ELF-1 (cell line): ENCODE data around the gene PRDM11.

ENCODE experiments used
- DNase-seq: peaks from one replicate; pipeline ENCODE4 v3.0.0-alpha.2; 2016; ENCODE audit warnings: low read depth, low spot score

The PRDM11 gene

GRCh38 chr11:45209000-45209879 is 62.8 kb downstream of the PRDM11 start:
- no peak for DNase-seq

GRCh38 chr11:45209891-45210699 is 63.7 kb downstream of the PRDM11 start:
- DNase-seq: peak; percentile 56

GRCh38 chr11:45210846-45211245 is 64.4 kb downstream of the PRDM11 start:
- no peak for DNase-seq

GRCh38 chr11:45211732-45212131 is 65.3 kb downstream of the PRDM11 start:
- DNase-seq: no peak

- peak; percentile 44 for DNase-seq
These were observed 66.3 kb downstream of the PRDM11 start for GRCh38 chr11:45212566-45213315.

- no peak for DNase-seq
These were observed 66.9 kb downstream of the PRDM11 start for GRCh38 chr11:45213316-45213665.

GRCh38 chr11:45213717-45214116 is 67.3 kb downstream of the PRDM11 start:
- DNase-seq: no peak

GRCh38 chr11:45215098-45215865 is 68.8 kb downstream of the PRDM11 start:
- DNase-seq: no peak

GRCh38 chr11:45216031-45216430 is 69.6 kb downstream of the PRDM11 start:
- DNase-seq: no peak

GRCh38 chr11:45216901-45217300 is 70.5 kb downstream of the PRDM11 start:
- DNase-seq: no peak

GRCh38 chr11:45217991-45218390 is 71.6 kb downstream of the PRDM11 start:
- DNase-seq: no peak

GRCh38 chr11:45218705-45219104 is 72.3 kb downstream of the PRDM11 start:
- DNase-seq: no peak

- no peak for DNase-seq
These were observed 73.0 kb downstream of the PRDM11 start for GRCh38 chr11:45219411-45219810.

- no peak for DNase-seq
These were observed 77.1 kb downstream of the PRDM11 start for GRCh38 chr11:45223496-45223895.

GRCh38 chr11:45224766-45225165 is 78.3 kb downstream of the PRDM11 start:
- DNase-seq: no peak

GRCh38 chr11:45225277-45225676 is 78.8 kb downstream of the PRDM11 start:
- no peak for DNase-seq

GRCh38 chr11:45225961-45226871 is 79.8 kb downstream of the PRDM11 start:
- no peak for DNase-seq

- DNase-seq: no peak
These were observed 80.5 kb downstream of the PRDM11 start for GRCh38 chr11:45226901-45227300.

GRCh38 chr11:45227836-45228235 is 81.4 kb downstream of the PRDM11 start:
- DNase-seq: no peak

- DNase-seq: no peak
These were observed 83.1 kb downstream of the PRDM11 start for GRCh38 chr11:45229401-45230020.
